HepG2 (cell line): ENCODE results near the gene CAND1.

Experiments used
- BHLHE40 ChIP-seq: IDR thresholded peaks from 2 replicates; pipeline ENCODE4 v1.6.1; 2011; ENCODE audit warnings: low read length, improper control_type of control experiment
- RFXANK ChIP-seq: IDR thresholded peaks from 2 replicates; pipeline ENCODE4 v1.6.1; 2016

DNA sequence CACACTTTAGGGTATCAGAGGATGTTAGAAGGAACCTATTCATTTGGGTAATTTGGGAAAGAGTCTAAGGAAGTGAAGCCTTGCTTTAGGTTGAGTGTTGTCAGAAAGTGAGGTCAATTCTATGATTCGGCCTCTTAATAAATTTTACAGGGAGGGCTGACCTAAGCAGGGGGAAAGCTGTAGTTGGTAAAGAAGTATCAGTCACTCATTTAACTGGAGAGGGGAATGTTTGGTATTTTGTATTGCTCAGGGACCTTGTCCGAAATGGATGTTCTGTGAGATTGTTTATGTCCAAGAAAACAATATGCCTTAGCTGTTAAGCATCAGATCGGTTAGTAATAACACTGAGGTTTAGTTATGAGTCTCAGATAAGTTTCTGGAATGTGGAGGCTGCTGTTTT lies 7.3 kb downstream of the CAND1 start:
- no peak for TF ChIP-seq RFXANK (CRISPR knock-in tag)
- TF ChIP-seq BHLHE40, result no peak
